Activated naive CD4-positive, alpha-beta T cell treated with anti-CD3 and anti-CD28 coated beads, Interleukin-2, amount 50 U/mL, for 16 hours (primary cell): ENCODE data around the gene RNF123.

Source experiments
- DNase-seq: peaks from one replicate; pipeline ENCODE4 v3.0.0-alpha.2; 2020

RNF123 gene

DNA sequence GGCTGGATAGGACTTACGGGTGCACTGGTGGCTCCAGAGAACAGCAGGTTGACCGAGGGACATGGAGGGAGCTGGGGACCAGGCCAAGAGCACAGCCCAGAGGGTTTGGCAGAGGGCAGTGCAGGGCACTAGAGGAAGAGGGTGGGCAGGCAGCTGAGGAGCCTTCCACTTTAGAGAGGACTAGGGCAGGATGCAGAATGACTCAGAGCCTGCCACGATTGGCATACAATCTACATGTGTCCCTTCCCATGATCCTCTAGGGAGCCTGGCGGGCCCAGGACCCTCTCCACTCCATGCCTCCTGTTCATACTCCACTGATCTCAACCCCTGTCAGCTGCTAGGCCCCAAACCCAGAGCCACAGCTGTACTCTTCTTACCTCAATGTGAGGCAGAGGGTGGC is 29.6 kb upstream of the RNF123 start:
- no peak for DNase-seq

DNA sequence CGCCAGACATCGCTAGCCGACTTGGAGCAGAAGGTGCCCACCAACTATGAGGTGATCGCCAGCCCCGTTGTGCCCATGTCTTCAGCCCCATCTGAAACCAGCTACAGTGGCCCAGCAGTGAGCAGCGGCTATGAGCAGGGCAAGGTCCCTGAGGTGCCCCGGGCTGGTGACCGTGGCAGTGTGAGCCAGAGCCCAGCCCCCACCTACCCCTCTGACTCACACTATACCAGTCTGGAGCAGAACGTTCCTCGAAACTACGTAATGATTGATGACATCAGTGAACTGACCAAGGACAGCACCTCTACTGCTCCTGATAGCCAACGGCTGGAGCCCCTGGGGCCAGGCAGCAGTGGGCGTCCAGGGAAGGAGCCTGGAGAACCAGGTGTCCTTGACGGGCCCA is 28.1 kb upstream of the RNF123 start:
- no peak for DNase-seq

- no peak for DNase-seq
Observed at GRCh38 chr3:49662021-49662420, 27.3 kb upstream of the RNF123 start.

GRCh38 chr3:49662720-49663413 is 26.5 kb upstream of the RNF123 start:
- DNase-seq, result no peak

DNA sequence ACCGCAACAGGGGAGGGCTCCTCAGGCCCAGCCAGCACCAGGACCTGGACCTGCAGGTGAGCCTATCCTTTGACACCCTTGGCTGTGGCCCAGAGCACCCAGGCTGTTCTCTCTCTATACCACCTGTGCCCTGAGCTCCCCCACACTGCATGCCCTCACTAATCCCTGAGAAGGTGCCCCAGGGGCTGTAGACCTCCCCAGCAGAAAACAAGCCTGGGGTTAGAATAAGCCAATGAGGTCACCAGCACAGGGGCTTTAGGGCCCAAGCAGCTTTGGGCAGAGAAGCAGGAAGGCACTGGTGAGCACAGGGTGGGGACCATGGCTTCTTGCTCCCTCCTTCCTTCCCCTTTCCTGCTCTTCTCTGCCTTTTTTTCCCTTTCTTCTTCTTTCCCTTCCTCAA is 25.5 kb upstream of the RNF123 start:
- no peak for DNase-seq

DNA sequence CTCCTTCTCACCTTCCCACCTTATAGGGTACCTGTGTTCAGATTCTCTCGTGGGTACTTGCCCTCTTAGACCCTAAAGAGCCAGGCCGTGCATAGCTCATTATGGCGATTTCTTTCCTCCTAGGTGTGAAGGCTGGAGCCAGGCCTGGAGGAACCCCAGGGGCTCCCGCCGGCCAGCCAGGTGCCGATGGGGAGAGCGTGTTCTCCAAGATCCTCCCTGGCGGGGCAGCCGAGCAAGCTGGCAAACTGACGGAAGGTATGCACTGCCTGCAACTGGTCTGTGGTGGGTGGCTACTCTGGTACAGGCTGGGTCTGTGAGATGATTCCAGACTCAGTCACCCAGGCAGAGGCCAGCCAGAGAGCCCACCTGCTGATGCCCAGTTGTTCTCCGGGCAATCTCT is 25.1 kb upstream of the RNF123 start:
- no peak for DNase-seq

GRCh38 chr3:49665822-49666519 is 23.4 kb upstream of the RNF123 start:
- DNase-seq, result no peak

DNA sequence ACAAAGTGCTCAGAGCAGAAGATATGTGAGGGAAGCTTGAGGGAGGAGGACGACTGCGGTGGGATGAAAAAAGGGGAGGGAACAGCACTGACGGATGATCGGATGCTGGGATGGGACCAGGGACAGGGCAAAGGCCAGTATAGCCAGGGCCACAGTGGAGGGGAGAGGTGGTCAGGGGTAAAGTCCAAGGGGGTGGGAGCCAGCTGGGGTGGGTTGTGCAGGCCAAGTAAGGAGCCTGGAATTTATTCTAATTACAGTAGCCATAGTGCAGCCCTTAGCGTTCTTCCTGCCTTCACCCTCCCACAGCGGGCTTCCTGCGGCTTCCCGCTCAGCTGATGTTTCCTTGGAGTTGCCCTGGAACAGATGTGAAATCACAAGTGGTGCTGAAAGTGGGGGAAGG is 22.8 kb upstream of the RNF123 start:
- DNase-seq, result no peak

- DNase-seq, result no peak
Observed at GRCh38 chr3:49667701-49668413, 21.5 kb upstream of the RNF123 start.

- no peak for DNase-seq
Observed at GRCh38 chr3:49668414-49668797, 21.0 kb upstream of the RNF123 start.

GRCh38 chr3:49668861-49669260 is 20.5 kb upstream of the RNF123 start:
- no peak for DNase-seq

DNA sequence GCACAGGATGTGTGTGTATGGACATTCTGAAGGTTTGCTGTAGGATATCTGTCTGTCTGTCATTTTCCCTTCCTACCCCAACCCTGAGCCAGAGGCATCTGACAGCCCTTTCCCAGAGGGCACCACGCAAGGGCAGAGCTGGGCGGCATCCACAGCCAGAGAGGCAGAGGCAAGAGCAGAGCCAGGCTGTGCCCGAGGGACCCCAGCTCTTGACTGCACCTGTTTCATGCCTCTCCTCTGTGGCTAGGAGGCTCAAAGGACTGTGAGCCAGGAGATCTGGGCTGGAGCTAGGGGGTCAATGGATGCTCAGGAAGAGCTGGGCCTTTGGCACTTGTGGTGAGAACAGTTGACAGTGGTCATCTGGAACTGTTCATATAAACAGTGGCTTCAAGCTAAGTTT is 20.0 kb upstream of the RNF123 start:
- DNase-seq, result no peak

DNA sequence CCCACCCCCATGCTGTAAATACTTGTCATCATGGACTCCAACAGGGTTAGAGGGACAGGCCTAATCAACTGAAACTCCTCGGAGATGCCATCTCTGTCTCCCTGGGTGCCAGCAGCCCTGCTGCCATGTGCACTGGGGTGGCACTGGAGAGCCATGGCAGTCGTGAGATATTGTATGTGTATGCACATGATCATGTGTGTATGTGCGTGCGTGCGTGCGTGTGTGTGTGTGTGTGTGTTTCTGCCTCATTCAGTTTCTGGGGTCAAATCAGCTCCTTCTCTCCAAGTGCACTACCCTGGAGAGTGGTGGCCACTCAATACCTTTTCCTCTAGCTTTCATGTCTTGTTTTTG is 18.4 kb upstream of the RNF123 start:
- no peak for DNase-seq

DNA sequence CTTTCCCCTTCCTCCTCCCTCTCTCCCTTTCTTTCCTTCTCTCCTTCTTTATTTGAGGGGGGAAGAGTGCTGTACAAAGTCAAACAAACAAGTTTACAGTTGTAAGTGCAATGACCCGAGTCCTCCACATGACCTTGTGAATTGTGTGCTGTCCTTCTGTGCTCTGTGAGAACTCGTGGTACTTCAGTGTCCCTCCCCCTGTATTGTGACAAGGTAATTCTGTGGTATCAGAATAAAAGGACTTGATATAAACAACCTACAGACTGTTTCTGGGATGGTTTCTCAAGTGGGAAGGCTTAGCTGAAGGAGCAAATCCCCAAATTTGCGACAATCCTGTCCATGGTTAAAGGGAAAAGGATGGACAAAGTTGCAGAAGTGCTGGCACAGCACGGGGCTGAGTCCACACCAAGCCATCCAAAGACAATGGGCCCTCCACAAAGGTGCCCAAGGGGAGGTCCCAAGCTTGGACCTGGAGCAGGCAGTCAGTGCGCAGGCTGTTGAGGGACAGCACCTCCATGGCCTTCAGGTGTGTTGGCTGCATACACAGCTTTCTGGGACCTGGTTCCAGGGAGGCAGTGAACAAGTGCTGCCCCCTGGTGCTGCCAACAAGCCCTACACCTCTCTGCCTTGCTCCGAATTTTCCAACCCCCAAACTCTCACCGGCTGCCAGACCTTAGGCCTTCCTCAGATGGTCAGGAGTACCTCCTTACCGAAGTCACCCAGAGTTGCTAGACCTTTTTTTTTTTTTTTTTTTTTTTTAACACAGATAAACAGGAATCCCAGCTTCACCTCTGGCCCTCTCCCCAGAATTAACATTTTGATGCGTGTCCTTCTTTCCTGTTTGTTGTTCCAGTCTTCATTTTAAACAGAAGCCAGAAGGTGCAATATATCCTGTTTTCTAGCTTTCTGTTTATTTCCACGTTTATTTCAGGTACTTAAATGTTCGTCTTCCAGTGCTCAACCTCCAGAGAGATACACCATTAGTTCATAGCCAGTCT is 17.8 kb upstream of the RNF123 start:
- peak; percentile 74 for DNase-seq

GRCh38 chr3:49673121-49673714 is 16.1 kb upstream of the RNF123 start:
- DNase-seq, result no peak

- peak; percentile 99 for DNase-seq
Observed at GRCh38 chr3:49673715-49674496, 15.5 kb upstream of the RNF123 start, which contains the start of gene APEH. Gene APEH, plus strand, starts transcription at chr3:49674351. Its CDS starts 51 bp downstream, at chr3:49674402.

- peak; percentile 44 for DNase-seq
Observed at GRCh38 chr3:49674497-49674983, 14.8 kb upstream of the RNF123 start.

DNA sequence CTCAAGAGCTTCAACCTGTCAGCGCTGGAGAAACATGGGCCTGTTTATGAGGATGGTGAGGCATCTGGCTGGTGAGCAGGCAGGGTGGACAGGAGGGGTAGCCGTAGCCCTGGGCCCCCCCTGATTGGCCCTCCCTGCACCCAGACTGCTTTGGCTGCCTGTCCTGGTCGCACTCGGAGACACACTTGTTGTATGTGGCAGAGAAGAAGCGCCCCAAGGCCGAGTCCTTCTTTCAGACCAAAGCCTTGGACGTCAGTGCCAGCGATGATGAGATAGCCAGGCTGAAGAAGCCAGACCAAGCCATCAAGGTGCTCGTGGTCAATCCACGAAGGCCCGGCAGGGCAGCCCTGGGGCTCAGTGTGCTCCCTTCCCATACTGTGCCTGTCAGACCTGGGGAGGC is 13.4 kb upstream of the RNF123 start:
- no peak for DNase-seq

DNA sequence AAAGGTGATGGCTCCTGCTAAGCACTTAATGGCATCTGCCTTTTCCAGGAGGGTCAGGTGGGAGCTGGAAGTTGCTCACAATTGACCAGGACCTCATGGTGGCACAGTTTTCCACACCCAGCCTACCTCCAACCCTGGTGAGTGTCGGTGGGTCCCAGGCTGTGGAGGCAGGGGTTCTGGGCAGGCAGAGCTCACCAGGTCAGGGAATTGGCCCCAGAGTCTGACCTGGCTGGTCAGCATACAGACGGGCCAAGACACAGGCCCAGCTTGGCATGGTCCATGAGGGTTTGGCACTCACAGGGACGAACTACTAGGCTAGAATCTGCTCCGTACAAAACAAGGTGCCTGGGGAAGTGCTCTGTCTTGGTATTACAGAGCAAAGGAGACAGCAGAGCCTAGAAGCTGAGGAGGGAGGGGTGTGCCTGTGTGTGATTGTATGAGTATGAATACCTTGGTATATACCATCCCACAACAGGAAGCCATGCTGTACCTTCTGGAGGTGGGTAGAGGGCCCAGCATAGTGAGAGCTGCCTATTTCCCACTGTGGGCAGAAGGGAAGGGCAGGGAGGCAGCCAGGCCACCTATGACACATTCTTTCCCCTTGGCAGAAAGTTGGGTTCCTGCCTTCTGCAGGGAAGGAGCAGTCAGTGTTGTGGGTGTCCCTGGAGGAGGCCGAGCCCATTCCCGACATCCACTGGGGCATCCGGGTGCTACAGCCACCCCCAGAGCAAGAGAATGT is 8.7 kb upstream of the RNF123 start:
- DNase-seq, result no peak

GRCh38 chr3:49681232-49681522 is 8.2 kb upstream of the RNF123 start:
- DNase-seq, result no peak

DNA sequence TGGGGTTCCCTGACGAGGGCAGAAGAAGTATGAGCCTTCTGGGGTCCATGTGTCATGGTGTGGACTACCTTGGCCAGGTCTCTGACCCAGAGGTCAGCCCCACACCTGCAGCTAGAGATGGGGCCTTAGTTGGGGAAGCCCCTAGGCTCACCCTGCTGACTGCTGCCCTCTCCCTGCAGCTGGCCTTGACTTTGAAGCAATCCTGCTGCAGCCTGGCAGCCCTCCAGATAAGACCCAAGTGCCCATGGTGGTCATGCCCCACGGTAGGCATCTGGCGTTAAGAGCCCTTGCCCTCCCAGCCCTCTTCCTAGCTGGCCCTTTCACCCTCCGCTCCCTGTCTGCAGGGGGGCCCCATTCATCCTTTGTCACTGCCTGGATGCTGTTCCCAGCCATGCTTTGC is 7.8 kb upstream of the RNF123 start:
- no peak for DNase-seq
